GM13977 (cell line): ENCODE results near the gene SPDYE3.
"Not testable (repeated sequence)": the region's sequence is repeated elsewhere in the genome, so short reads cannot be mapped to it uniquely, and the experiment has no call there.

Experiments
- DNase-seq: peaks from one replicate; pipeline ENCODE4 v3.0.0; 2012; ENCODE audit warnings: low spot score
- in situ Hi-C: fragments of 300-500 bp; cut with MboI; formaldehyde crosslinking; loops from one replicate; pipeline ENCODE4 v1.12.0; 2022; ENCODE audit warnings: low sequenced_read_pairs, low pct_unique_long_range_greater_than_20kb, mixed read lengths, inconsistent platforms; ENCODE audit not compliant: unreplicated experiment
- TF ChIP-seq, protein P1 (sequence below): IDR thresholded peaks from 2 replicates; pipeline ENCODE4 v1.5.1; 2012; ENCODE audit warnings: mild to moderate bottlenecking, control low read depth; ENCODE audit not compliant: insufficient read depth; ENCODE audit errors: extremely low read depth, missing control alignments

SPDYE3 gene

DNA sequence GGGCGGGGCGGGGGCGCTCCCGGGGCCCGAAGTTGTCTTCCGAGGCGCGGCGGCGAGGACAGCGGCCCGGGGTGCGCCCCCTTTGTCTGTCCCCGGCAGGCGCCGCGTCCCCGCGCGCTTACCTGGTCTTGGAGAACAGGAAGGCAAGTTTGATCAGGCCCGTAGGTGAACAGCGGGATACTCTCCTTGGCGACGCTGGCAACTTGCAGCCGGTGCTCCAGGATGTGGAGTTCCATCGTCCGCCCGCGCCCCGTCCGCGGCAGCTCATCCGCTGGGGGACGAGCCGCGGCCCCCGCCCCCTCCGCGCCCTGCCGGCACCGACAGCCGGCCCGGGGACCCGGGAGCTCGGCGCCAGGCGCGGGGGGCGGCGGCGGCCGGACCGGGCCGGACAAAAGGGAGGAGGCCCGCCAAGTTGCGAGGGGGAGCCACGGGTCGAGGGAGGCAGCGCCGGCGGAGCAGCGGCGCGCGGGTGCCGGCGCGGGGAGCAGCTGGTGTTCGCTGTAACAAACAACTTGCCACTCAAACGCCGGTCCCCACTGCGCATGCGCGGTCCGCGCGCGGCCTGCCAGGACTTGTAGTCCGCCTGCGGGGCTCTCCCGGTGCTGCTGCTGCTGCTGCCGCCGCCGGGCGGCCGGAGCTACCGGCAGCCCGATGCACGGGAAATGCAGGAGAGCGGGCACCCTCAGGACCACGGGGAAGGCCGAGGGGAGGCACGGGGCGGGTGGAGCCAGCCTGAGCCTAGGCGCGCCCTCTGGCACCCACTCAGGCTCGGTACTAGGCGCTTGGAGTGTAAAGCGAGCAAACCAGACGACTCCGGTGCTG, 35.6 kb upstream of the SPDYE3 start:
- peak; percentile 92 for DNase-seq
- in situ Hi-C loops = no loop called here
- TF ChIP-seq, protein P1, sequence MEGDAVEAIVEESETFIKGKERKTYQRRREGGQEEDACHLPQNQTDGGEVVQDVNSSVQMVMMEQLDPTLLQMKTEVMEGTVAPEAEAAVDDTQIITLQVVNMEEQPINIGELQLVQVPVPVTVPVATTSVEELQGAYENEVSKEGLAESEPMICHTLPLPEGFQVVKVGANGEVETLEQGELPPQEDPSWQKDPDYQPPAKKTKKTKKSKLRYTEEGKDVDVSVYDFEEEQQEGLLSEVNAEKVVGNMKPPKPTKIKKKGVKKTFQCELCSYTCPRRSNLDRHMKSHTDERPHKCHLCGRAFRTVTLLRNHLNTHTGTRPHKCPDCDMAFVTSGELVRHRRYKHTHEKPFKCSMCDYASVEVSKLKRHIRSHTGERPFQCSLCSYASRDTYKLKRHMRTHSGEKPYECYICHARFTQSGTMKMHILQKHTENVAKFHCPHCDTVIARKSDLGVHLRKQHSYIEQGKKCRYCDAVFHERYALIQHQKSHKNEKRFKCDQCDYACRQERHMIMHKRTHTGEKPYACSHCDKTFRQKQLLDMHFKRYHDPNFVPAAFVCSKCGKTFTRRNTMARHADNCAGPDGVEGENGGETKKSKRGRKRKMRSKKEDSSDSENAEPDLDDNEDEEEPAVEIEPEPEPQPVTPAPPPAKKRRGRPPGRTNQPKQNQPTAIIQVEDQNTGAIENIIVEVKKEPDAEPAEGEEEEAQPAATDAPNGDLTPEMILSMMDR = peak; percentile 44

DNA sequence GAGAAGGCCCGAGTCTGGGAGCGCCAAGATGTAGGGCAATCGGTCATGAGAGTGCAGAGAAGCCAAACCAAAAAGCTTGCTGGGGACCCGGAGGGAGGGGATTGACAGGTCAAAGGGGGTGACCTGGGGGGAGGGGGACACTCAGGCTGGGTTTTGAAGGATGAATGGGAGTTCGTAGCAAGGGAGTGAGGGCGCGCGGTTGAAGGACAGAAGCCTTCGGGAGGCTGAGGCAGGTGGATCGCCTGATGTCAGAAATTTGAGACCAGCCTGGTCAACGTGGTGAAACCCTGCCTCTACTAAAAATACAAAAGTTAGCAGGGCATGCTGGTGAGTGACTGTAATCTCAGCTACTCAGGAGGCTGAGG, 35.0 kb upstream of the SPDYE3 start:
- DNase-seq, in situ Hi-C loops: not testable (repeated sequence)

DNA sequence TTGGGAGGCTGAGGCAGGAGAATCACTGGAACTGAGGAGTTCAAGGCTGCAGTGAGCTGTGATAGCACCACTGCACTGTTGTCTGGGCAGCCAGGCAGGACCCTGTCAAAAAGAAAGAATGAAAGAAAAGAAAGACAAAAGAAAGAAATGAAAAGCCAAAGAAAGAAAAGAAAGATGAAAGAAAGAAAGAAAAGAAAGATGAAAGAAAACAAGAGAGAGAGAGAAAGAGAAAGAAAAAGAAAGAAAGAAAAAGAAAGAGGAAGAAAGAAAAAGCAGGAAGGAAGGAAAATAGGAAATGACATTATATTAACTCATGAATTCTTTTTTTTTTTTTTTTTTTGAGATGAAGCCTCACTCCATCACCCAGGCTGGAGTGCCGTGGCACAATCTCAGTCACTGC, 32.4 kb upstream of the SPDYE3 start:
- no peak for DNase-seq
- in situ Hi-C loops = no loop called here

DNA sequence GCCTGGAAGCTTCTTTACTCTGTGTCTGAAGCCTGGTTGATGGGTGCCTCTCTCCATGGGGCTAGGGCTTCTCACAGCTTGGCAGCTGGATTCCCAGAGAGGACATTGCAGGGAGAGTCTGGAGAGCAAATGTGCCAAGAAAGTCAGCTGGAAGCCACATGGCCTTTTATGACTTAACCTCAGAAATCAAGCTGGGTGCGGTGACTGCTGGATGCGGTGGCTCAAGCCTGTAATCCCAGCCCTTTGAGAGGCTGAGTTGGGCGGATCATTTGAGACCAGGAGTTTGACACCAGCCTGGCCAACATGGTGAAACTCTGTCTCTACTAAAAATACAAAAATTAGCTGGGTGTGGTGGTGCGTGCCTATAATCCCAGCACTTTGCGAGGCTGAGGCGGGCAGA, 31.4 kb upstream of the SPDYE3 start:
- not testable (repeated sequence) for DNase-seq

More for the DNA sequence above, 32.4 kb upstream of the SPDYE3 start:
- TF ChIP-seq, protein P1 = no peak

DNA sequence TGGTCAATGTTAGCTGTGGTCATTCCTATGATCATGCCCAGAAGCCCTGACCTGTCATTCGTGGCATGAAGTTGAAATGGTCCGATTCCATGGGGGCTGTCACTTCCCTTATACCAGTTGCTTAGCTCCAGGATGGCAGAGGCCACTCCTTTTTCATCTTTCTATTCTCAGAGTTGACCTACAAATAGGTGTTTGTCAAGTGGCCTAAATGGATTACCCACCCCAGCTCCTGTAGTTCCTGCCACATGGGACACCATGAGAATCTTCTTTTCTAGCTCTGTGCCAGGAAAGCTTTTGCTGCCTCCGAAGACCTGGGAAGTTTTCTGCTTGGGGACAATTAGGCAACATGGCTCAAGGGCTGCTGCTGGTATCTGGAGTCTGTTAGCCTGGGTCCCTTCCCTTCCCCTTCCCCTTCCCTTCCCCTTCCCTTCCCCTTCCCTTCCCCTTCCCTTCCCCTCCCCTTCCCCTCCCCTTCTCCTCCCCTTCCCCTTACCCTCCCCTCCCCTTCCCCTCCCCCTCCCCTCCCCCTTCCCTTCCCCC, 25.4 kb upstream of the SPDYE3 start:
- in situ Hi-C loops, DNase-seq: not testable (repeated sequence)

More for the DNA sequence above, 31.4 kb upstream of the SPDYE3 start:
- in situ Hi-C loops = not testable (repeated sequence)

DNA sequence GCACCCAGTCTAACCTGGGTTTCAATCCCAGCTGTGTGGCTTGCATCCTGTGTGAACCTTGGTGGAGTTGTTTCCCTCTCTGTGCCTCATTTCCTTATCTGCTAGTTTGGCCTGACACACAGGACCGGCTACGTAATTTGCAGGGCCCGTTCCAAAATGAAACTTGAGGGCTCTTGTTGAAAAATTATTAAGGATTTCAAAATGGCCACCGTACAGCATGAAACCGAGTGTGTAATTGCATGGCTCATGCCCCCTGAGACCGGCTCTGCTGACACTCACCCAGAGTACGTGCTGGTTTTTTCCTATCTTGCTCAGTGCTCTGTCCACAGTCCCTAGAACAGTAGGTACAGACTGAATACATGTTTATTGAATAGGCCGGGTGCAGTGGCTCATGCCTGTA, 24.4 kb upstream of the SPDYE3 start:
- in situ Hi-C loops, DNase-seq: not testable (repeated sequence)

DNA sequence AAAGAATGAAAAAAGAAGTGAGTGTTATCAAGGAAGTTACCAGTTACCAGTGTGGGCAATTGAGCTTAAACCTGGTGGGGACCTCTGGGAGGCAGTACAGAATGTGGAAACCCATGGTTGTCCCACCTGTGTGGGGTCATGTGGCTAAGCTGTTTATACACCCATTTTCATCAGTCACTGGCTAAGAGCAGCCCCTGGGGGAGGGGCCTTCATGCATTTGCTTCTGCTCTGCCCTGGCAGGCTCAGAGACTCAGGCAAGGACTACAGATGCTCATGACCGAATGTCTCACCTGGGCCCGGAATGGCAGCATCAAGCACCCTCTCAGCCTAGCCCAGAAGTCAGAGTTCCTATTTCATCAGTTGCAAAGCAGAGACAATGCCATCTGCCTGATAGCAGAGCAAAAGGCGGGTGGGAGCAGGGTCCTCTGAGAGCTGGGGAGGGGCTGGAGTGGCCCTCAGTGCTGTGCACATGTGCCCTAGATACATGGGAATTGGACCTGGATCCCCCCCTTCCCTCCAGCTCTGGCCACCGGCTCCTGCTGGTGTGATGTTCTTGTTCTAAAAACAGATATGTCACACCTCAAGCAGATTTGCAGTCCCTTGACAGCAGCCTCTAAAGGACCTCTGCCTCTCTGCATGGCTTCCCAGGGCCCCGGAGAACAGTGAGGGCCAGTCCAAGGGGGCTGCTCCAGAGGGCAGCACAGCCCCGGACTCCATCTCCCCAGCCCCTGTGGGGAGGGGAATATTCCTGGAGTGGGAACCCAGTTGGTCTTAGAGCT, 20.1 kb upstream of the SPDYE3 start:
- DNase-seq, in situ Hi-C loops: not testable (repeated sequence)

DNA sequence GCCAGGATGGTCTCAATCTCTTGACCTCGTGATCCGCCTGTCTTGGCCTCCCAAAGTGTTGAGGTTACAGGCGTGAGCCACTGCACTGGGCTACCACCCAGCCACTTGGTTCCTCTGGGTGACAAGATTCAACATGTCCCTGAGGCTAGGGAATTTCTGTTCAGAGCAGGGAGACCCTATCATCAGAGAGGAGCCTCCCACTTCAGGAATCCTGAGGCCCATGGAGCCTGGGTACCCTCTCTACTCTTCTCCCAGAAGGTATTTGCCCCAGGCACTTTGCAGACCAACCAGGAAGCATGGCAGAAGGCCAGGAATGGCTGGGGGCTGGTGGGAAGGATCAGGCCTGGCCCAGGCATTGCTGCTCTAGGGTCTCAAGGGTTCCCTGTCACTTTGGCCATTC, 19.2 kb upstream of the SPDYE3 start:
- in situ Hi-C loops, DNase-seq: not testable (repeated sequence)

DNA sequence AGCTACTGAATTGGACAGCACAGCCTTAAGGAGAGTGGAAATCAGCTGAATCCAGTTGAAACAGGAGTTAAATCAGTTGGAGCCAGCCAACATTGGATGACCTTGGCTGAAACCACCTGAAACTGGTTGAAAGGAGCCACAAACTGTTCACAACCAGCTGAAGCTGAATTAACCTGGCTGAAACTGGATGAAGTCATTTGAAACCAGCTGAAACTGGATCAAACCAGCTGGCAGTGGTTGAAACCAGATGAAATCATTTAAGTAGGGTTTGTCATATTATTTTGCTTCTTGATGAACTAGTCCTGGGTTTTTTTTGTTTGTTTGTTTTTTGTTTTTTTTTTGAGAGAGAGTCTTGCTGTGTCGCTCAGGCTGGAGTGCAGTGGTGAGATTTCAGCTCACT, 15.3 kb upstream of the SPDYE3 start:
- DNase-seq = not testable (repeated sequence)

DNA sequence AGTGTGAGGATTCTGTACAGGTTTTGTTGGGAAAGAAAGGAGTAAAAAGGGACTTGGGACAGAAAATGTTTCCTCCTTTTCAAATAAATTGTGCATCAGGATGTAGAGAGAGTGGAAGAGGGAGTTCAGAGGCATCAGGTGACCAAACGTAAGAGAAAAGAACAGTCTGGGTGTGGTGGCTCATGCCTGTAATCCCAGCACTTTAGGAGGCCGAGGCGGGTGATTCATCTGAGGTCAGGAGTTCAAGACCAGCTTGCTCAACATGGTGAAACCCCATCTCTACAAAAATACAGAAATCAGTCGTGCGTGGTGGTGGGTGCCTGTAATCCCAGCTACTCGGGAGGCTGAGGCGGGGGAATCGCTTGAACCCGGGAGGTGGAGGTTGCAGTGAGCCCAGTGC, 12.2 kb upstream of the SPDYE3 start:
- DNase-seq = not testable (repeated sequence)

More for the DNA sequence above, 15.3 kb upstream of the SPDYE3 start:
- in situ Hi-C loops = not testable (repeated sequence)

DNA sequence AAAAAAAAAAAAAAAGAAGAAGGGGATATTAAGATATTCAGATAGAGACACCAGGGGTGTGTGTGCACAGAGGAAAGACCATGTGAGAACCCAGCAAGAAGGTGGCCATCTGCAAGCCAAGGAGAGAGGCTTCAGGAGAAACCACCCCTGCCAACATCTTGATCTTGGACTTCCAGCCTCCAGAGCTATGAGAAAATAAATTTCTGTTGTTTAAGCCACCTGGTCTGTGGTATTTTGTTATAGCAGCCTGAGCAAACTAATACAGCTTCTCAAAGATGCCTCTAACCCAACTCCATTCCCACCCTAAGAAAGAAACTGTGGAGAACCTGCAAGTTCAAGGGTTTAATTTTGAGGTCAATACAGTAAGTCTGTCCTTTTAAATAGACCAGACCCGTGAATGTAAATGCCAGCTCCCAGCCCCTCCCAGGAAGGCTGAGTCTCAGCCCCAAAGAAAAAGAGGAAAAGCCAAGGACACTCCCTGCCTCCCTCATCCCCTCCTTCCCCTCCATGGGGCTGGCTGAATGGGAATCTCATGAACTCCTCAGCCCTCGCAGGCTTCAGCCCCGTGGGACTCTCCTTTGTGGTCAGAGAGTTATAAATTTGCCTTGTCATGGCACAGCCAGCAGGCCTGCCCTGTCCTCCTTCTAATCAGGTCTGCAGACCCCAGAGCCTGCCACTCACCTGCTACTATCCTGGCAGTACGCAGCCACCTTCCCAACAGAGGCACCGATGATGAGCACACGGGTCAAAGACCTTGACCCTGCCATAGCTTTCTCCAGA, 9.5 kb upstream of the SPDYE3 start:
- DNase-seq, in situ Hi-C loops: not testable (repeated sequence)

More for the DNA sequence above, 12.2 kb upstream of the SPDYE3 start:
- in situ Hi-C loops = not testable (repeated sequence)

DNA sequence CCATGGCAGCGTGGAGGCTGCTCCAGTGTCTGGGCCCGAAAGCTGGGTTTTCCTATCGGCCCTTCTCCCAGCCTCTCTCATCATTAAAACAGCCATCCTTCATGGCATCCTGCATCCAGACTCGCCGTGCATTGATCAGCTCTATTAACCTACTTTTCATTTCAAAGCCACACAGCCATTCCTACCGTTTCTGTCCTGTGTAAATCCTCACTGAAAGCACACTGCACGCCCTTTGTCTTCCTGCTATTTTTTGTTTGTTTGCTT, 8.9 kb upstream of the SPDYE3 start:
- DNase-seq, in situ Hi-C loops: not testable (repeated sequence)

DNA sequence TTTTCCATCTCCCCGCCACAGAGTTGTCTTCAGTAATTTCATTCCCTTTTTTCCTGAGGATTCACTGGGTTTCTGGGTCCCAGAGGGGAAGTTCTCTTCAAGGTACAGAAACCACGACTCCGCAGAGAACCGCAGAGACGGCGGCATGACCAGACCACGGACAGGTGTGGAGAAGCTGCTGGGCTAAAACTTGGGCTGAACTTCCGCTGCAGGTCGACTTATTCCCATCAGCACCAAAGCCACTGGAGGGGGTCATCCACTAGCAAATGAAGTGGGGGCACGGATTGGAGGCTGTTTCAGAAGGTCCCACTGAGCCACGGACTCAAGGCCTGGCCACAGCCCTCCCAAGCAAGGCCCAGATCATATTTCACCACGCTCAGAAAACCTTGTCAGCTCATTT, 3.0 kb upstream of the SPDYE3 start:
- in situ Hi-C loops = not testable (repeated sequence)

DNA sequence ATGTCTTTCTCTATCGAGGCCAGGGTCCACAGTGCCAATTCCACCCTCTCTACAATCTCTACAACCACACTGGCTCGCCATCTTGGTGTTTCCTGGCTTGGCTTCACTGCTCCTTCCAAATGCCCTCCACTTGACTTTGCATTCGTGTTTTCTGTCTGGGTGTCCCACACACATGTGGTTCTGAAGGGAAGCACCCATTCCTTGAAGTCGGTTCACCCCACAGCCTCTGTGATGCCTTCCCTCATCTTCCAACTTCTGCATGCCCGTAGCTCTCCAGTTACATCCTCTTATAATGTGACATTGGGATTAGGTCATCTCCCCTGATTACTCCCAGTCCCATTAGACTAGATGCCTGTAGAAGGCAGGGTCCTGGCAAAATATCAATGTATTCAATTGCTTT, 10.8 kb downstream of the SPDYE3 start:
- DNase-seq, in situ Hi-C loops: not testable (repeated sequence)

More for the DNA sequence above, 3.0 kb upstream of the SPDYE3 start:
- not testable (repeated sequence) for DNase-seq

DNA sequence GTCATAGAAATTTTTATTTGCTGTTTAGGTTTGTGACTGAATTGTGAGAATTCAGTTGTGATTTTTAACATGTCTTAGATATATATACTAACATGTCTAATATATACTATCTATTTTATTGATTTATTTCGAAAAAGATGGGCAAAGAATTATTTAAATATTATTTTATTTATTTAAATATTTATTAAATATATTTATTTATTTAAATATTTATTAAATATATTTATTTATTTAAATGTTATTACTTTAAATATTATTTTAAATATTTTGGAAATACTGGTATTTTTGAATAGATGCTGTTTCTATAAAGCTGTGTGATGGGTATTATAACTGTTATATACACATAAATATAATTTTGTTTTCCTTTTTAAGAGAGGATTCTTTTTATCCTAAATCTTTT, 14.1 kb downstream of the SPDYE3 start:
- in situ Hi-C loops, DNase-seq: not testable (repeated sequence)
